ENCODE results near the gene POC1B. TPM values are rescaled to one million over a fixed set of nuclear protein-coding genes. Genes with fewer than 3 reads are reported as not detected.

The POC1B gene
- total RNA-seq, 1 donor from 2014 or later = 24.8 TPM

GRCh38 chr12:89391726-89392336 is 134.0 kb downstream of the POC1B start:
- intact Hi-C loops (cut with micrococcal nuclease) = loop anchor here (2.0 to 5.0 kb wide), 3 partner anchors 35 to 130 kb away; no protein-coding TSS in a partner anchor
- Mint-ChIP-seq H3K27me3 (ENCODE audit: low read depth) (no peaks in the 10 kb centered on the region), H3K4me1 (ENCODE audit: low read depth) (peaks cover 37% of the 10 kb centered on the region), H3K36me3 (ENCODE audit: low read depth) (peaks cover 14% of the 10 kb centered on the region), H3K9me3 (no peaks in the 10 kb centered on the region), H3K27ac (peak overlapping the region; percentile 47), H3K4me3 (ENCODE audit: low read depth) (no peak overlapping the region)
- DNase-seq (ENCODE audit: low spot score) = no peak

GRCh38 chr12:89390802-89391673 is 134.8 kb downstream of the POC1B start:
- Mint-ChIP-seq H3K27me3 (ENCODE audit: low read depth) (no peaks in the 10 kb centered on the region), H3K36me3 (ENCODE audit: low read depth) (peaks cover 11% of the 10 kb centered on the region), H3K9me3 (no peaks in the 10 kb centered on the region), H3K4me3 (ENCODE audit: low read depth) (no peak overlapping the region), H3K27ac (peak overlapping the region; percentile 87), H3K4me1 (ENCODE audit: low read depth) (peaks cover 32% of the 10 kb centered on the region)
- no peak for DNase-seq (ENCODE audit: low spot score)
- intact Hi-C loops (cut with micrococcal nuclease) = loop anchor here (1.0 to 5.0 kb wide), 11 partner anchors 15 to 351 kb away; no protein-coding TSS in a partner anchor

GRCh38 chr12:89389755-89390661 is 135.8 kb downstream of the POC1B start:
- Mint-ChIP-seq H3K9me3 (no peaks in the 10 kb centered on the region), H3K27ac (peak overlapping the region; percentile 87), H3K4me3 (ENCODE audit: low read depth) (peak overlapping the region; percentile 2), H3K27me3 (ENCODE audit: low read depth) (no peaks in the 10 kb centered on the region), H3K36me3 (ENCODE audit: low read depth) (peaks cover 11% of the 10 kb centered on the region), H3K4me1 (ENCODE audit: low read depth) (peaks cover 33% of the 10 kb centered on the region)
- DNase-seq (ENCODE audit: low spot score) = no peak
- intact Hi-C loops (cut with micrococcal nuclease) = loop anchor here (1.0 to 5.0 kb wide), 11 partner anchors 14 to 350 kb away; no protein-coding TSS in a partner anchor

- intact Hi-C loops (cut with micrococcal nuclease) = no loop called here
- no peak for DNase-seq (ENCODE audit: low spot score)
- no peaks in the 10 kb centered on the region for H3K9me3 Mint-ChIP-seq
- no peak overlapping the region for H3K4me3 Mint-ChIP-seq (ENCODE audit: low read depth)
- no peaks in the 10 kb centered on the region for H3K27me3 Mint-ChIP-seq (ENCODE audit: low read depth)
- H3K36me3 Mint-ChIP-seq (ENCODE audit: low read depth) = no peaks in the 10 kb centered on the region
- peaks cover 42% of the 10 kb centered on the region for H3K4me1 Mint-ChIP-seq (ENCODE audit: low read depth)
- no peak overlapping the region for H3K27ac Mint-ChIP-seq
These were observed 139.7 kb downstream of the POC1B start for GRCh38 chr12:89386138-89386537.

GRCh38 chr12:89384807-89385206 is 141.0 kb downstream of the POC1B start:
- H3K4me1 Mint-ChIP-seq (ENCODE audit: low read depth) = peaks cover 30% of the 10 kb centered on the region
- intact Hi-C loops (cut with micrococcal nuclease) = no loop called here
- no peak for DNase-seq (ENCODE audit: low spot score)
- no peaks in the 10 kb centered on the region for H3K36me3 Mint-ChIP-seq (ENCODE audit: low read depth)
- no peaks in the 10 kb centered on the region for H3K27me3 Mint-ChIP-seq (ENCODE audit: low read depth)
- no peaks in the 10 kb centered on the region for H3K9me3 Mint-ChIP-seq
- H3K4me3 Mint-ChIP-seq (ENCODE audit: low read depth) = no peak overlapping the region
- no peak overlapping the region for H3K27ac Mint-ChIP-seq

- Mint-ChIP-seq H3K27ac (no peak overlapping the region), H3K27me3 (ENCODE audit: low read depth) (no peaks in the 10 kb centered on the region), H3K9me3 (no peaks in the 10 kb centered on the region), H3K4me3 (ENCODE audit: low read depth) (no peak overlapping the region), H3K36me3 (ENCODE audit: low read depth) (no peaks in the 10 kb centered on the region), H3K4me1 (ENCODE audit: low read depth) (peaks cover 29% of the 10 kb centered on the region)
- no peak for DNase-seq (ENCODE audit: low spot score)
- intact Hi-C loops (cut with micrococcal nuclease) = no loop called here
These were observed 141.6 kb downstream of the POC1B start for GRCh38 chr12:89384050-89384758.

GRCh38 chr12:89383235-89384049 is 142.4 kb downstream of the POC1B start:
- H3K27ac Mint-ChIP-seq = no peak overlapping the region
- intact Hi-C loops (cut with micrococcal nuclease) = no loop called here
- H3K4me3 Mint-ChIP-seq (ENCODE audit: low read depth) = no peak overlapping the region
- no peaks in the 10 kb centered on the region for H3K36me3 Mint-ChIP-seq (ENCODE audit: low read depth)
- H3K4me1 Mint-ChIP-seq (ENCODE audit: low read depth) = peaks cover 29% of the 10 kb centered on the region
- no peak for DNase-seq (ENCODE audit: low spot score)
- no peaks in the 10 kb centered on the region for H3K9me3 Mint-ChIP-seq
- H3K27me3 Mint-ChIP-seq (ENCODE audit: low read depth) = no peaks in the 10 kb centered on the region

- no peak for DNase-seq (ENCODE audit: low spot score)
- H3K27me3 Mint-ChIP-seq (ENCODE audit: low read depth) = no peaks in the 10 kb centered on the region
- H3K27ac Mint-ChIP-seq = no peak overlapping the region
- peaks cover 5% of the 10 kb centered on the region for H3K36me3 Mint-ChIP-seq (ENCODE audit: low read depth)
- H3K9me3 Mint-ChIP-seq = no peaks in the 10 kb centered on the region
- peaks cover 29% of the 10 kb centered on the region for H3K4me1 Mint-ChIP-seq (ENCODE audit: low read depth)
- no peak overlapping the region for H3K4me3 Mint-ChIP-seq (ENCODE audit: low read depth)
- intact Hi-C loops (cut with micrococcal nuclease) = no loop called here
These were observed 143.5 kb downstream of the POC1B start for GRCh38 chr12:89382328-89382727.

- no peak for DNase-seq (ENCODE audit: low spot score)
- Mint-ChIP-seq H3K36me3 (ENCODE audit: low read depth) (peaks cover 11% of the 10 kb centered on the region), H3K9me3 (peaks cover 3% of the 10 kb centered on the region), H3K27me3 (ENCODE audit: low read depth) (no peaks in the 10 kb centered on the region), H3K27ac (no peak overlapping the region), H3K4me3 (ENCODE audit: low read depth) (no peak overlapping the region), H3K4me1 (ENCODE audit: low read depth) (peaks cover 46% of the 10 kb centered on the region)
- intact Hi-C loops (cut with micrococcal nuclease) = loop anchor here (5.0 kb wide), 2 partner anchors 47 to 1143 kb away; no protein-coding TSS in a partner anchor
These were observed 145.9 kb downstream of the POC1B start for GRCh38 chr12:89379839-89380467.

- intact Hi-C loops (cut with micrococcal nuclease) = loop anchor here (5.0 kb wide), 2 partner anchors 48 to 1142 kb away; no protein-coding TSS in a partner anchor
- peaks cover 43% of the 10 kb centered on the region for H3K4me1 Mint-ChIP-seq (ENCODE audit: low read depth)
- H3K36me3 Mint-ChIP-seq (ENCODE audit: low read depth) = peaks cover 11% of the 10 kb centered on the region
- H3K9me3 Mint-ChIP-seq = peaks cover 3% of the 10 kb centered on the region
- no peaks in the 10 kb centered on the region for H3K27me3 Mint-ChIP-seq (ENCODE audit: low read depth)
- no peak overlapping the region for H3K4me3 Mint-ChIP-seq (ENCODE audit: low read depth)
- DNase-seq (ENCODE audit: low spot score) = no peak
- no peak overlapping the region for H3K27ac Mint-ChIP-seq
These were observed 146.6 kb downstream of the POC1B start for GRCh38 chr12:89379148-89379838.

All from activated T-helper 2 cell treated with anti-CD3 and anti-CD28 coated beads, Interferon-gamma antibody, Interleukin-2, Interleukin-4, amounts not matched to agents 10 μg/mL and 5 μg/mL and 100 μg/mL, durations not matched to agents 14 hours and 24 hours and 36 hours (primary cell).